ENCODE data around the gene BOLL.

GRCh38 chr2:197706839-197707207, 78.3 kb downstream of the BOLL start:
- TF ChIP-seq POLR2AphosphoS5 (IDR thresholded peaks at IDR 0.05) (no peak), CTCF (IDR thresholded peaks at IDR 0.05) (no peak), POLR2A (IDR thresholded peaks at IDR 0.05) (no peak), EP300 (IDR thresholded peaks at IDR 0.05; ENCODE audit: low read depth) (no peak)

All from transverse colon (tissue), 4 donors.